SK-N-SH (cell line): ENCODE results near the gene TMEM138. TPM values are rescaled to one million over a fixed set of nuclear protein-coding genes. Genes with fewer than 3 reads are reported as not detected.

Experiments
- CTCF ChIA-PET: fragments of 300-600, 350-600 bp; formaldehyde crosslinking; extraction: SDS; loops from one replicate; lab custom pipeline; 2021; lab: Yijun Ruan, JAX
- POLR2A ChIA-PET: fragments of 350-600 bp; sonication (Branson Sonifier 250); formaldehyde crosslinking; extraction: SDS; loops from one replicate; lab custom pipeline; 2020; ENCODE audit warnings: antibody characterized with exemption, inconsistent platforms; lab: Yijun Ruan, JAX
- DNase-seq: peaks from one replicate; pipeline ENCODE4 v3.0.0; 2012
- H2AFZ ChIP-seq: fragments of 200-600 bp; sonication (generic); 2 replicates; pipeline ENCODE4 v1.8.1; 2016; ENCODE audit warnings: antibody characterized with exemption, mild to moderate bottlenecking, low read depth
- H3F3A ChIP-seq: fragments of 200-600 bp; sonication (generic); replicated peaks from 2 replicates; pipeline ENCODE3; 2016; ENCODE audit warnings: antibody characterized with exemption, mild to moderate bottlenecking; ENCODE audit not compliant: insufficient read depth
- H3K27ac ChIP-seq, 2 experiments: fragments of 200-500 bp in 1 of 2; fragments of 200-600 bp in 1 of 2; sonication (Bioruptor generic) in 1 of 2; sonication (generic), shearing (Covaris generic) in 1 of 2; 2 replicates each; pipeline versions ENCODE4 v1.5.1 to v1.6.1; 2014 to 2016; ENCODE audit warnings: low read depth in 2 of 2, inconsistent platforms in 1 of 2, low read length in 1 of 2, mild to moderate bottlenecking in 1 of 2, mixed read lengths in 1 of 2
- H3K27me3 ChIP-seq: fragments of 200-600 bp; sonication (generic), shearing (Covaris generic); 2 replicates; pipeline ENCODE4 v1.6.1; 2016; ENCODE audit warnings: mixed run types; ENCODE audit not compliant: insufficient read depth
- H3K36me3 ChIP-seq, 2 experiments: fragments of 200-500 bp in 1 of 2; fragments of 200-600 bp in 1 of 2; sonication (Bioruptor generic) in 1 of 2; sonication (generic) in 1 of 2; replicated peaks in 1 of 2; 2 replicates each; pipeline versions ENCODE3 to v1.5.1; 2014 to 2016; ENCODE audit warnings: low read length in 1 of 2, mild to moderate bottlenecking in 1 of 2; ENCODE audit not compliant: insufficient read depth in 2 of 2, control insufficient read depth in 1 of 2
- H3K4me1 ChIP-seq, 2 experiments: fragments of 200-500 bp in 1 of 2; fragments of 200-600 bp in 1 of 2; sonication (Bioruptor generic) in 1 of 2; sonication (generic), shearing (Covaris generic) in 1 of 2; 2 replicates each; pipeline versions ENCODE4 v1.5.1 to v1.6.1; 2014 to 2016; ENCODE audit warnings: low read depth in 1 of 2, low read length in 1 of 2, mixed run types in 1 of 2; ENCODE audit not compliant: insufficient read depth in 2 of 2, control insufficient read depth in 1 of 2
- H3K4me2 ChIP-seq: fragments of 200-600 bp; sonication (generic), shearing (Covaris generic); 2 replicates; pipeline ENCODE4 v1.6.1; 2017; ENCODE audit warnings: mixed run types
- H3K4me3 ChIP-seq, 2 experiments: fragments of 200-500 bp in 1 of 2; fragments of 200-600 bp in 1 of 2; sonication (Bioruptor generic) in 1 of 2; sonication (generic), shearing (Covaris generic) in 1 of 2; 2 replicates each; pipeline versions ENCODE4 v1.5.1 to v1.8.1; 2014 to 2016; ENCODE audit warnings: low read depth in 2 of 2, inconsistent platforms in 1 of 2, low read length in 1 of 2, mild to moderate bottlenecking in 1 of 2, mixed read lengths in 1 of 2, moderate library complexity in 1 of 2
- H3K79me2 ChIP-seq: fragments of 200-600 bp; sonication (generic); 2 replicates; pipeline ENCODE4 v1.8.1; 2017; ENCODE audit warnings: mild to moderate bottlenecking; ENCODE audit not compliant: insufficient read depth
- H3K9ac ChIP-seq: fragments of 200-600 bp; sonication (generic); 2 replicates; pipeline ENCODE4 v1.6.1; 2017; ENCODE audit warnings: mixed run types
- H3K9me2 ChIP-seq: fragments of 200-600 bp; sonication (generic); 2 replicates; pipeline ENCODE4 v1.6.1; 2017; ENCODE audit warnings: mixed run types
- H3K9me3 ChIP-seq: fragments of 200-600 bp; sonication (generic); 2 replicates; pipeline ENCODE4 v1.6.1; 2017; ENCODE audit warnings: mixed run types, mild to moderate bottlenecking, moderate library complexity
- H4K20me1 ChIP-seq: fragments of 200-600 bp; sonication (generic); 2 replicates; pipeline ENCODE4 v1.6.1; 2017; ENCODE audit warnings: mild to moderate bottlenecking, mixed run types; ENCODE audit not compliant: insufficient read depth
- EP300 ChIP-seq, 2 experiments: IDR thresholded peaks; 2 replicates each; pipeline versions ENCODE4 v1.4.0 to v1.6.1; 2012; ENCODE audit warnings: borderline replicate concordance in 1 of 2, low read depth in 1 of 2, low read length in 1 of 2
- FOSL2 ChIP-seq: IDR thresholded peaks from 2 replicates; pipeline ENCODE4 v1.4.0; 2012; ENCODE audit warnings: low read depth, mild to moderate bottlenecking, moderate library complexity, borderline replicate concordance
- FOXJ3 ChIP-seq: sonication (generic); formaldehyde crosslinking; IDR thresholded peaks from 2 replicates; pipeline ENCODE4 v1.5.1; 2020; ENCODE audit warnings: mild to moderate bottlenecking, missing genetic modification reagents
- GABPA ChIP-seq: IDR thresholded peaks from 2 replicates; pipeline ENCODE4 v1.4.0; 2012; ENCODE audit warnings: low read depth, mild to moderate bottlenecking
- JUND ChIP-seq: IDR thresholded peaks from 2 replicates; pipeline ENCODE4 v1.4.0; 2012
- MEF2A ChIP-seq: IDR thresholded peaks from 2 replicates; pipeline ENCODE4 v1.4.0; 2012; ENCODE audit warnings: low read depth, borderline replicate concordance
- NFIC ChIP-seq: IDR thresholded peaks from 2 replicates; pipeline ENCODE4 v1.4.0; 2012; ENCODE audit warnings: borderline replicate concordance
- NRF1 ChIP-seq: IDR thresholded peaks from 2 replicates; pipeline ENCODE4 v1.6.1; 2012; ENCODE audit warnings: low read depth, mild to moderate bottlenecking, low read length
- RAD21 ChIP-seq: IDR thresholded peaks from 2 replicates; pipeline ENCODE4 v1.6.1; 2012; ENCODE audit warnings: mild to moderate bottlenecking, low read length
- RFX5 ChIP-seq: IDR thresholded peaks from 2 replicates; pipeline ENCODE4 v1.6.1; 2012; ENCODE audit warnings: mild to moderate bottlenecking, improper control_type of control experiment, low read length
- RXRA ChIP-seq: IDR thresholded peaks from 2 replicates; pipeline ENCODE4 v1.4.0; 2012; ENCODE audit warnings: low read depth, mild to moderate bottlenecking, borderline replicate concordance
- TCF12 ChIP-seq: IDR thresholded peaks from 2 replicates; pipeline ENCODE4 v1.4.0; 2012
- TEAD4 ChIP-seq: IDR thresholded peaks from 2 replicates; pipeline ENCODE4 v1.4.0; 2012; ENCODE audit warnings: mild to moderate bottlenecking, borderline replicate concordance; ENCODE audit not compliant: insufficient read depth
- WGBS: methylation state at CpG from one replicate; pipeline ENCODE4 v1.1.6; 2017; ENCODE audit warnings: low lambda C conversion rate; 5-methylcytosine and 5-hydroxymethylcytosine counted together
- polyA plus RNA-seq, 3 experiments: library from polyadenylated mRNA; depleted of rRNA; stranded (reverse); fragments of >200 nt; gene quantifications; 2 replicates each; pipeline ENCODE4 v1.2.3, GENCODE V29; 2012
- TF ChIP-seq, protein P1 (sequence below): IDR thresholded peaks from 2 replicates; pipeline ENCODE4 v1.4.0; 2012; ENCODE audit warnings: low read depth
- TF ChIP-seq, protein P2 (sequence below): IDR thresholded peaks from 2 replicates; pipeline ENCODE4 v1.6.1; 2012; ENCODE audit warnings: mild to moderate bottlenecking, low read depth, low read length, moderate library complexity
- TF ChIP-seq, protein P3 (sequence below): IDR thresholded peaks from 2 replicates; pipeline ENCODE4 v1.4.0; 2012; ENCODE audit warnings: low read depth, borderline replicate concordance
- TF ChIP-seq, protein P4 (sequence below): fragments of 150-350 bp; IDR thresholded peaks from 2 replicates; pipeline ENCODE4 v1.6.1; 2017; ENCODE audit warnings: antibody characterized with exemption, low read length, low read depth, borderline replicate concordance
- TF ChIP-seq, protein P5 (sequence below): IDR thresholded peaks from 2 replicates; pipeline ENCODE4 v1.4.0; 2012; ENCODE audit warnings: low read depth, borderline replicate concordance

TMEM138 gene
- polyA plus RNA-seq, 1 of the 3 experiments (the other 2 are of a cell fraction): 82.2 TPM

DNA sequence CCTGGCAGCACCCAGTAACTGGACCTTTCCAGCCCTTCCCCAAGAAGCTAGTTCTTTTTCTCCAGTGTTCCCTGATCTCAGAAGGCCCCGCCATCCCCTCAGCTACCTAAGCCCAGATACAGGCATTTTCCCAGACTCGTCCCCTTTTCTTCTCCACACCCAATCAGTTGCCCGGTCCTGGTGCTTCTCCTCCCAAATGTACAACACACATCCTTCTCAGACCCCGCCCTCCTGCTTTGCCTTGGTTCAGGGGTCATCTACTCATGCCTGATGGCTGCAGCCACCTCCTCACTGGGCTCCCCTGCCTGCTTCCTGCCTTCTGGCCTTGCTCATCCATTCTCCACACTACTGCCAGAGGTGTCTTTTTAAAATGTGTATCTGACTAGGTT, 22.7 kb upstream of the TMEM138 start:
- Histone ChIP-seq H3K4me3 (no peak overlapping the region), H3K79me2 (no peaks in the 10 kb centered on the region), H3K9me2 (no peaks in the 10 kb centered on the region), H3K27ac (no peak overlapping the region), H2AFZ (no peak overlapping the region), H3K4me1 (peaks cover under 1 to 18% of the 10 kb centered on the region in 2 experiments; a peak in 1 of 4 replicates), H3K27me3 (no peaks in the 10 kb centered on the region), H4K20me1 (no peaks in the 10 kb centered on the region), H3F3A (no peaks in the 10 kb centered on the region), H3K4me2 (no peak overlapping the region), H3K9ac (no peak overlapping the region), H3K36me3 (peaks cover 0 to 30% of the 10 kb centered on the region in 2 experiments), H3K9me3 (no peaks in the 10 kb centered on the region)
- WGBS: 92% methylated on average over 4 of the region's 4 CpGs
- no peak for TF ChIP-seq TCF12
- POLR2A ChIA-PET: no interaction called here
- DNase-seq: no peak
- CTCF ChIA-PET: interaction anchor here (3.3 to 7.9 kb wide), 3 partner anchors 25 to 53 kb away, joined by 9 to 300 read pairs (median 93); partner anchors contain the start of genes CYB561A3, TMEM138 and TMEM216

DNA sequence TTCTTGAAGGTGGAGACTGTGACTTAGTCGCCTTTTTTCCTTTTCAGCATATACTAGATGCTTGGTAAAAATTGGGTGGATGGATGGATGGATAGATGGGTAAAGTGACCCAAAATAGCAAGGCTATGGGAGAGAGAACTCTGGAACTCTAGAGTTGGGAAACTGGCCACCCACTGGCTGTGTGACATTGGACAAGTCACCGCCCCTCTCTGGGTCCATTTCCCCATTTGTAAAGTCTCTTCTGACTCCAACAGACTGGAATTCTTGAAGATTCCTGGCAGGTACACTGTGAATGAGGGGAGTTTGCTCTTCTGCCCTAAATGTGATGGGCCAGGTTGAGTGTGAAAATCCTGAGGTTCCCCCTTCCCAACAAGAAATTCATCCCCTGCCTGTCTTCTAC, 21.2 kb upstream of the TMEM138 start:
- no peaks in the 10 kb centered on the region for H3K27me3 ChIP-seq
- no peak for DNase-seq
- WGBS: 97% methylated on average over 2 of the region's 2 CpGs
- no peaks in the 10 kb centered on the region for H3K79me2 ChIP-seq
- no peak overlapping the region for H2AFZ ChIP-seq
- no peak overlapping the region for H3K4me2 ChIP-seq
- H3K9me2 ChIP-seq: no peaks in the 10 kb centered on the region
- H3K27ac ChIP-seq: no peak overlapping the region
- no peak overlapping the region for H3K9ac ChIP-seq
- peaks cover 0 to 30% of the 10 kb centered on the region in 2 experiments for H3K36me3 ChIP-seq
- no peaks in the 10 kb centered on the region for H3F3A ChIP-seq
- ChIA-PET CTCF (interaction anchor here (1.4 to 3.3 kb wide), 3 partner anchors 21 to 52 kb away, joined by 3 to 19 read pairs (median 9); partner anchors contain the start of genes CYB561A3, TMEM138 and TMEM216), POLR2A (interaction anchor here (1.5 kb wide), 1 partner anchor 21 kb away, joined by 6 read pairs; the partner anchor contains the start of genes CYB561A3 and TMEM138)
- H3K4me3 ChIP-seq: no peak overlapping the region
- peaks cover 0 to 21% of the 10 kb centered on the region in 2 experiments; a peak in 1 of 4 replicates for H3K4me1 ChIP-seq
- no peaks in the 10 kb centered on the region for H3K9me3 ChIP-seq
- no peaks in the 10 kb centered on the region for H4K20me1 ChIP-seq
- no peak for TF ChIP-seq RXRA
- TF ChIP-seq RFX5: no peak
- TF ChIP-seq, protein P1, sequence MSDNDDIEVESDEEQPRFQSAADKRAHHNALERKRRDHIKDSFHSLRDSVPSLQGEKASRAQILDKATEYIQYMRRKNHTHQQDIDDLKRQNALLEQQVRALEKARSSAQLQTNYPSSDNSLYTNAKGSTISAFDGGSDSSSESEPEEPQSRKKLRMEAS: no peak
- no peak for TF ChIP-seq RAD21
- TF ChIP-seq JUND: no peak
- no peak for TF ChIP-seq FOSL2
- TF ChIP-seq MEF2A: no peak
- TF ChIP-seq, protein P2, sequence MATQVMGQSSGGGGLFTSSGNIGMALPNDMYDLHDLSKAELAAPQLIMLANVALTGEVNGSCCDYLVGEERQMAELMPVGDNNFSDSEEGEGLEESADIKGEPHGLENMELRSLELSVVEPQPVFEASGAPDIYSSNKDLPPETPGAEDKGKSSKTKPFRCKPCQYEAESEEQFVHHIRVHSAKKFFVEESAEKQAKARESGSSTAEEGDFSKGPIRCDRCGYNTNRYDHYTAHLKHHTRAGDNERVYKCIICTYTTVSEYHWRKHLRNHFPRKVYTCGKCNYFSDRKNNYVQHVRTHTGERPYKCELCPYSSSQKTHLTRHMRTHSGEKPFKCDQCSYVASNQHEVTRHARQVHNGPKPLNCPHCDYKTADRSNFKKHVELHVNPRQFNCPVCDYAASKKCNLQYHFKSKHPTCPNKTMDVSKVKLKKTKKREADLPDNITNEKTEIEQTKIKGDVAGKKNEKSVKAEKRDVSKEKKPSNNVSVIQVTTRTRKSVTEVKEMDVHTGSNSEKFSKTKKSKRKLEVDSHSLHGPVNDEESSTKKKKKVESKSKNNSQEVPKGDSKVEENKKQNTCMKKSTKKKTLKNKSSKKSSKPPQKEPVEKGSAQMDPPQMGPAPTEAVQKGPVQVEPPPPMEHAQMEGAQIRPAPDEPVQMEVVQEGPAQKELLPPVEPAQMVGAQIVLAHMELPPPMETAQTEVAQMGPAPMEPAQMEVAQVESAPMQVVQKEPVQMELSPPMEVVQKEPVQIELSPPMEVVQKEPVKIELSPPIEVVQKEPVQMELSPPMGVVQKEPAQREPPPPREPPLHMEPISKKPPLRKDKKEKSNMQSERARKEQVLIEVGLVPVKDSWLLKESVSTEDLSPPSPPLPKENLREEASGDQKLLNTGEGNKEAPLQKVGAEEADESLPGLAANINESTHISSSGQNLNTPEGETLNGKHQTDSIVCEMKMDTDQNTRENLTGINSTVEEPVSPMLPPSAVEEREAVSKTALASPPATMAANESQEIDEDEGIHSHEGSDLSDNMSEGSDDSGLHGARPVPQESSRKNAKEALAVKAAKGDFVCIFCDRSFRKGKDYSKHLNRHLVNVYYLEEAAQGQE: no peak
- no peak for TF ChIP-seq NRF1
- TF ChIP-seq, protein P3, sequence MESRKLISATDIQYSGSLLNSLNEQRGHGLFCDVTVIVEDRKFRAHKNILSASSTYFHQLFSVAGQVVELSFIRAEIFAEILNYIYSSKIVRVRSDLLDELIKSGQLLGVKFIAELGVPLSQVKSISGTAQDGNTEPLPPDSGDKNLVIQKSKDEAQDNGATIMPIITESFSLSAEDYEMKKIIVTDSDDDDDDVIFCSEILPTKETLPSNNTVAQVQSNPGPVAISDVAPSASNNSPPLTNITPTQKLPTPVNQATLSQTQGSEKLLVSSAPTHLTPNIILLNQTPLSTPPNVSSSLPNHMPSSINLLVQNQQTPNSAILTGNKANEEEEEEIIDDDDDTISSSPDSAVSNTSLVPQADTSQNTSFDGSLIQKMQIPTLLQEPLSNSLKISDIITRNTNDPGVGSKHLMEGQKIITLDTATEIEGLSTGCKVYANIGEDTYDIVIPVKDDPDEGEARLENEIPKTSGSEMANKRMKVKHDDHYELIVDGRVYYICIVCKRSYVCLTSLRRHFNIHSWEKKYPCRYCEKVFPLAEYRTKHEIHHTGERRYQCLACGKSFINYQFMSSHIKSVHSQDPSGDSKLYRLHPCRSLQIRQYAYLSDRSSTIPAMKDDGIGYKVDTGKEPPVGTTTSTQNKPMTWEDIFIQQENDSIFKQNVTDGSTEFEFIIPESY: no peak
- no peak for TF ChIP-seq TEAD4
- TF ChIP-seq FOXJ3 (CRISPR knock-in tag): no peak
- TF ChIP-seq NFIC: no peak
- TF ChIP-seq, protein P4, sequence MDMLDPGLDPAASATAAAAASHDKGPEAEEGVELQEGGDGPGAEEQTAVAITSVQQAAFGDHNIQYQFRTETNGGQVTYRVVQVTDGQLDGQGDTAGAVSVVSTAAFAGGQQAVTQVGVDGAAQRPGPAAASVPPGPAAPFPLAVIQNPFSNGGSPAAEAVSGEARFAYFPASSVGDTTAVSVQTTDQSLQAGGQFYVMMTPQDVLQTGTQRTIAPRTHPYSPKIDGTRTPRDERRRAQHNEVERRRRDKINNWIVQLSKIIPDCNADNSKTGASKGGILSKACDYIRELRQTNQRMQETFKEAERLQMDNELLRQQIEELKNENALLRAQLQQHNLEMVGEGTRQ: no peak
- TF ChIP-seq, protein P5, sequence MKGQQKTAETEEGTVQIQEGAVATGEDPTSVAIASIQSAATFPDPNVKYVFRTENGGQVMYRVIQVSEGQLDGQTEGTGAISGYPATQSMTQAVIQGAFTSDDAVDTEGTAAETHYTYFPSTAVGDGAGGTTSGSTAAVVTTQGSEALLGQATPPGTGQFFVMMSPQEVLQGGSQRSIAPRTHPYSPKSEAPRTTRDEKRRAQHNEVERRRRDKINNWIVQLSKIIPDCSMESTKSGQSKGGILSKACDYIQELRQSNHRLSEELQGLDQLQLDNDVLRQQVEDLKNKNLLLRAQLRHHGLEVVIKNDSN: no peak
- TF ChIP-seq EP300 (IDR thresholded peaks at IDR 0.05; ENCODE audit: borderline replicate concordance in 1 of 2, low read depth in 1 of 2, low read length in 1 of 2): no peak
- TF ChIP-seq GABPA: no peak
